Measurements from ENCODE around the gene TTLL5. TPM values are rescaled to one million over a fixed set of nuclear protein-coding genes. Genes with fewer than 3 reads are reported as not detected.

TTLL5 gene
- polyA plus RNA-seq, 2 of the 4 experiments (the other 2 are of a cell fraction), result 18.8 to 23.7 TPM

DNA sequence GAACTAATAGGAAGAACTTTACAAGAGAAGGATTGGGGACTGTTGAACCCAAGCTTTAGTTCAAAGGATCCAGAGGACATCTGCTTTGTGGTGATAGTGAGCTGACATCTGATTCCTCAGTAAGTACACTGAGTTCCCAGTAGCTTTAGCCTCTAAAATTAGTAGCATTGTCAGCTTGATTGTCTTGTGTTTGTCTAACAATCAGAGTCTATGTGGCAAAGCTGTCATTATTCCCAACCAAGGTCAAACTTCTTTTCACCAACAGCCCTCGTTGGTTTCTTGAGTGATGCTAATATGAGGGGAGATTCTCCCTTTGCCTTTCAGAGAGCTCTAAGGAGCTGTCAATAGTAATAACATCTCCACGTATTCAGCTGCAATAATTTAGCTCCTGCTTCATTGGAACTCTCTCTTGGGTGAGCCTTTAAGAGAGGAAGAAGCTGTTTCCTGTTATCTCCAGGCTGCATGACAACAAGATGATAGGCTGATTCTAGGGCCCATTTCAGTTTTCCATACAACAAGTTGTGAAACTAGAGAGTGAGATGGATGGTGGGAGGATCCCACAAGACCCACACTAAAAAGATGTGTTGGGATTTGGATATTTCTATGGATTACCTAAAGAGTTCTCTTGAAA, 274.1 kb downstream of the TTLL5 start:
- ChIA-PET POLR2A (interaction anchor here (0.5 to 1.1 kb wide), 3 partner anchors 35 to 224 kb away, joined by 3 to 4 read pairs (median 3); no protein-coding TSS in a partner anchor), CTCF (interaction anchor here (0.7 to 3.1 kb wide), 4 partner anchors 12 to 226 kb away, joined by 3 to 17 read pairs (median 5); no protein-coding TSS in a partner anchor)

DNA sequence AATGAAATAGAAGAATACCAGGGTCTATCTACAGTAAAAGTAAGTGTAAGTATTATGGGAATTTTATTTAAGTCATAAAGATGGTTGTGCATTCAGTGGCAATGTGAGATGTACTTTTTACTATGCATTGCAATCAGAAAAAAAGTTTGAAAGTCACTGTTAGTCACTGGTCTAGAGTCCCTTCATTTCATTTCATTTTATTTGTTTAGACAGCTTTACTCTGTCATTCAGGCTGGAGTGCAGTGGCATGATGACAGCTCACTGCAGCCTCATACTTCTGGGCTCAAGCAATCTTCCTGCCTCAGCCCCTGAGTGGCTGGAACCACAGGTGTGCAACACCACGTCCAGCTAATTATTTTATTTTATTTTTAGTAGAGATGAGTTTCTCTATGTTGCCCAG, 278.2 kb downstream of the TTLL5 start:
- Histone ChIP-seq H3K4me1 (no peaks in the 10 kb centered on the region), H3K9me3 (no peaks in the 10 kb centered on the region), H3K4me3 (no peak overlapping the region), H3K27ac (no peak overlapping the region), H3K4me2 (no peak overlapping the region)
- no peak for ATAC-seq
- ChIA-PET CTCF (interaction anchor here (0.6 to 4.8 kb wide), 4 partner anchors 33 to 229 kb away, joined by 3 to 19 read pairs (median 8); no protein-coding TSS in a partner anchor), POLR2A (interaction anchor here (0.7 kb wide), 1 partner anchor 374 kb away, joined by 5 read pairs; no protein-coding TSS in a partner anchor)
- TF ChIP-seq JUN (IDR thresholded peaks at IDR 0.05) (no peak), FOSB (CRISPR knock-in tag; IDR thresholded peaks at IDR 0.05) (no peak), PHF8 (IDR thresholded peaks at IDR 0.05; ENCODE audit: borderline replicate concordance, low read depth) (no peak), SMC3 (IDR thresholded peaks at IDR 0.05) (no peak), ZNF302 (CRISPR knock-in tag; IDR thresholded peaks at IDR 0.05) (no peak), RFX5 (IDR thresholded peaks at IDR 0.05) (no peak)
- WGBS (ENCODE audit: missing lambda C conversion rate), result 24% methylated on average over 1 of the region's 1 CpG
- no peak for DNase-seq (ENCODE audit: low read depth in 1 of 2, low spot score in 1 of 2)
- no peak for FAIRE-seq

More for the DNA sequence above, 274.1 kb downstream of the TTLL5 start:
- Histone ChIP-seq H3K4me2 (no peak overlapping the region), H3K9me3 (no peaks in the 10 kb centered on the region), H3K4me3 (no peak overlapping the region), H3K27ac (no peak overlapping the region), H3K4me1 (no peaks in the 10 kb centered on the region)
- no peak for ATAC-seq
- no peak for FAIRE-seq
- TF ChIP-seq NR3C1 (IDR thresholded peaks at IDR 0.05) (no peak), RCOR1 (IDR thresholded peaks at IDR 0.05; ENCODE audit: low read depth, low read length) (no peak), CBX8 (IDR thresholded peaks at IDR 0.05) (no peak), HEYL (CRISPR knock-in tag; IDR thresholded peaks at IDR 0.05) (no peak), CHD2 (IDR thresholded peaks at IDR 0.05; ENCODE audit: low read length, partially characterized antibody) (no peak), MAZ (IDR thresholded peaks at IDR 0.05; ENCODE audit: borderline replicate concordance, low read depth, low read length) (no peak), EP300 (IDR thresholded peaks at IDR 0.05) (no peak), PHF8 (IDR thresholded peaks at IDR 0.05; ENCODE audit: borderline replicate concordance, low read depth) (no peak), BHLHE40 (IDR thresholded peaks at IDR 0.05; ENCODE audit: low read depth, low read length) (no peak), GATA3 (IDR thresholded peaks at IDR 0.05; ENCODE audit: borderline replicate concordance) (no peak), NPAS2 (CRISPR knock-in tag; IDR thresholded peaks at IDR 0.05; ENCODE audit: borderline replicate concordance) (no peak), TP53 (CRISPR knock-in tag; IDR thresholded peaks at IDR 0.05) (no peak), ZSCAN20 (CRISPR knock-in tag; IDR thresholded peaks at IDR 0.05) (no peak), ZFP36 (IDR thresholded peaks at IDR 0.05; ENCODE audit: borderline replicate concordance, partially characterized antibody) (no peak), KDM5A (IDR thresholded peaks at IDR 0.05) (no peak), SMC3 (IDR thresholded peaks at IDR 0.05) (no peak)
- TF ChIP-seq, protein P1, sequence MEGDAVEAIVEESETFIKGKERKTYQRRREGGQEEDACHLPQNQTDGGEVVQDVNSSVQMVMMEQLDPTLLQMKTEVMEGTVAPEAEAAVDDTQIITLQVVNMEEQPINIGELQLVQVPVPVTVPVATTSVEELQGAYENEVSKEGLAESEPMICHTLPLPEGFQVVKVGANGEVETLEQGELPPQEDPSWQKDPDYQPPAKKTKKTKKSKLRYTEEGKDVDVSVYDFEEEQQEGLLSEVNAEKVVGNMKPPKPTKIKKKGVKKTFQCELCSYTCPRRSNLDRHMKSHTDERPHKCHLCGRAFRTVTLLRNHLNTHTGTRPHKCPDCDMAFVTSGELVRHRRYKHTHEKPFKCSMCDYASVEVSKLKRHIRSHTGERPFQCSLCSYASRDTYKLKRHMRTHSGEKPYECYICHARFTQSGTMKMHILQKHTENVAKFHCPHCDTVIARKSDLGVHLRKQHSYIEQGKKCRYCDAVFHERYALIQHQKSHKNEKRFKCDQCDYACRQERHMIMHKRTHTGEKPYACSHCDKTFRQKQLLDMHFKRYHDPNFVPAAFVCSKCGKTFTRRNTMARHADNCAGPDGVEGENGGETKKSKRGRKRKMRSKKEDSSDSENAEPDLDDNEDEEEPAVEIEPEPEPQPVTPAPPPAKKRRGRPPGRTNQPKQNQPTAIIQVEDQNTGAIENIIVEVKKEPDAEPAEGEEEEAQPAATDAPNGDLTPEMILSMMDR (IDR thresholded peaks at IDR 0.05), result no peak
- TF ChIP-seq, protein P2, sequence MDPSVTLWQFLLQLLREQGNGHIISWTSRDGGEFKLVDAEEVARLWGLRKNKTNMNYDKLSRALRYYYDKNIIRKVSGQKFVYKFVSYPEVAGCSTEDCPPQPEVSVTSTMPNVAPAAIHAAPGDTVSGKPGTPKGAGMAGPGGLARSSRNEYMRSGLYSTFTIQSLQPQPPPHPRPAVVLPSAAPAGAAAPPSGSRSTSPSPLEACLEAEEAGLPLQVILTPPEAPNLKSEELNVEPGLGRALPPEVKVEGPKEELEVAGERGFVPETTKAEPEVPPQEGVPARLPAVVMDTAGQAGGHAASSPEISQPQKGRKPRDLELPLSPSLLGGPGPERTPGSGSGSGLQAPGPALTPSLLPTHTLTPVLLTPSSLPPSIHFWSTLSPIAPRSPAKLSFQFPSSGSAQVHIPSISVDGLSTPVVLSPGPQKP (IDR thresholded peaks at IDR 0.05; ENCODE audit: low read depth, low read length), result no peak
- TF ChIP-seq, protein P3, sequence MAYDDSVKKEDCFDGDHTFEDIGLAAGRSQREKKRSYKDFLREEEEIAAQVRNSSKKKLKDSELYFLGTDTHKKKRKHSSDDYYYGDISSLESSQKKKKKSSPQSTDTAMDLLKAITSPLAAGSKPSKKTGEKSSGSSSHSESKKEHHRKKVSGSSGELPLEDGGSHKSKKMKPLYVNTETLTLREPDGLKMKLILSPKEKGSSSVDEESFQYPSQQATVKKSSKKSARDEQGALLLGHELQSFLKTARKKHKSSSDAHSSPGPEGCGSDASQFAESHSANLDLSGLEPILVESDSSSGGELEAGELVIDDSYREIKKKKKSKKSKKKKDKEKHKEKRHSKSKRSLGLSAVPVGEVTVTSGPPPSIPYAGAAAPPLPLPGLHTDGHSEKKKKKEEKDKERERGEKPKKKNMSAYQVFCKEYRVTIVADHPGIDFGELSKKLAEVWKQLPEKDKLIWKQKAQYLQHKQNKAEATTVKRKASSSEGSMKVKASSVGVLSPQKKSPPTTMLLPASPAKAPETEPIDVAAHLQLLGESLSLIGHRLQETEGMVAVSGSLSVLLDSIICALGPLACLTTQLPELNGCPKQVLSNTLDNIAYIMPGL (CRISPR knock-in tag; IDR thresholded peaks at IDR 0.05; ENCODE audit: borderline replicate concordance), result no peak
- TF ChIP-seq, protein P4, sequence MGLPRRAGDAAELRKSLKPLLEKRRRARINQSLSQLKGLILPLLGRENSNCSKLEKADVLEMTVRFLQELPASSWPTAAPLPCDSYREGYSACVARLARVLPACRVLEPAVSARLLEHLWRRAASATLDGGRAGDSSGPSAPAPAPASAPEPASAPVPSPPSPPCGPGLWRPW (IDR thresholded peaks at IDR 0.05), result no peak
- 67% methylated on average over 2 of the region's 2 CpGs for WGBS (ENCODE audit: missing lambda C conversion rate)
- DNase-seq (ENCODE audit: low read depth in 1 of 2, low spot score in 1 of 2), result no peak

Data from A549 (cell line).